HepG2 (cell line): Measurements from ENCODE around the gene ENTREP3.

ENCODE experiments used
- CEBPB ChIP-seq: IDR thresholded peaks from 2 replicates; pipeline ENCODE4 v1.6.1; 2011; ENCODE audit warnings: low read depth, low read length, improper control_type of control experiment, borderline replicate concordance
- CTCF ChIP-seq: sonication (generic); formaldehyde crosslinking; IDR thresholded peaks from 2 replicates; pipeline ENCODE4 v1.5.0; 2020; ENCODE audit warnings: mild to moderate bottlenecking, missing genetic modification reagents, moderate library complexity
- EP300 ChIP-seq, 3 experiments: sonication (generic) in 1 of 3; formaldehyde crosslinking in 1 of 3; IDR thresholded peaks; 2 replicates each; pipeline versions ENCODE4 v1.5.1 to v1.6.1; 2011 to 2020; ENCODE audit warnings: low read depth in 2 of 3, low read length in 2 of 3, borderline replicate concordance in 1 of 3, improper control_type of control experiment in 1 of 3, mild to moderate bottlenecking in 1 of 3, missing genetic modification reagents in 1 of 3, moderate library complexity in 1 of 3
- FOSL2 ChIP-seq: sonication (generic); formaldehyde crosslinking; IDR thresholded peaks from 2 replicates; pipeline ENCODE4 v1.4.0; 2020; ENCODE audit warnings: missing genetic modification reagents
- HINFP ChIP-seq: sonication (generic); formaldehyde crosslinking; IDR thresholded peaks from 2 replicates; pipeline ENCODE4 v1.4.0; 2020; ENCODE audit warnings: low read depth, mild to moderate bottlenecking, missing genetic modification reagents
- MAFF ChIP-seq: IDR thresholded peaks from 2 replicates; pipeline ENCODE4 v1.6.1; 2011; ENCODE audit warnings: low read depth, low read length, improper control_type of control experiment
- NAIF1 ChIP-seq: sonication (generic); formaldehyde crosslinking; IDR thresholded peaks from 2 replicates; pipeline ENCODE4 v1.5.0; 2020; ENCODE audit warnings: mild to moderate bottlenecking, missing genetic modification reagents, borderline replicate concordance
- SP4 ChIP-seq: sonication (generic); formaldehyde crosslinking; IDR thresholded peaks from 2 replicates; pipeline ENCODE4 v1.8.1; 2023; ENCODE audit warnings: mild to moderate bottlenecking, missing genetic modification reagents
- ZNF276 ChIP-seq: sonication (generic); formaldehyde crosslinking; IDR thresholded peaks from 2 replicates; pipeline ENCODE4 v1.4.0; 2020; ENCODE audit warnings: mild to moderate bottlenecking, low read depth, missing genetic modification reagents
- ZNF615 ChIP-seq: sonication (generic); formaldehyde crosslinking; IDR thresholded peaks from 2 replicates; pipeline ENCODE4 v1.5.0; 2020; ENCODE audit warnings: mild to moderate bottlenecking, missing genetic modification reagents, borderline replicate concordance
- ZNF720 ChIP-seq: sonication (generic); formaldehyde crosslinking; IDR thresholded peaks from 2 replicates; pipeline ENCODE4 v1.4.0; 2020; ENCODE audit warnings: missing genetic modification reagents
- TF ChIP-seq, protein P1 (sequence below): sonication (generic); formaldehyde crosslinking; conservative IDR thresholded peaks from 2 replicates; pipeline ENCODE4 v1.4.0; 2020; ENCODE audit warnings: missing genetic modification reagents
- TF ChIP-seq, protein P2 (sequence below): sonication (generic); formaldehyde crosslinking; IDR thresholded peaks from 2 replicates; pipeline ENCODE4 v1.8.1; 2023; ENCODE audit warnings: mild to moderate bottlenecking, missing genetic modification reagents

DNA sequence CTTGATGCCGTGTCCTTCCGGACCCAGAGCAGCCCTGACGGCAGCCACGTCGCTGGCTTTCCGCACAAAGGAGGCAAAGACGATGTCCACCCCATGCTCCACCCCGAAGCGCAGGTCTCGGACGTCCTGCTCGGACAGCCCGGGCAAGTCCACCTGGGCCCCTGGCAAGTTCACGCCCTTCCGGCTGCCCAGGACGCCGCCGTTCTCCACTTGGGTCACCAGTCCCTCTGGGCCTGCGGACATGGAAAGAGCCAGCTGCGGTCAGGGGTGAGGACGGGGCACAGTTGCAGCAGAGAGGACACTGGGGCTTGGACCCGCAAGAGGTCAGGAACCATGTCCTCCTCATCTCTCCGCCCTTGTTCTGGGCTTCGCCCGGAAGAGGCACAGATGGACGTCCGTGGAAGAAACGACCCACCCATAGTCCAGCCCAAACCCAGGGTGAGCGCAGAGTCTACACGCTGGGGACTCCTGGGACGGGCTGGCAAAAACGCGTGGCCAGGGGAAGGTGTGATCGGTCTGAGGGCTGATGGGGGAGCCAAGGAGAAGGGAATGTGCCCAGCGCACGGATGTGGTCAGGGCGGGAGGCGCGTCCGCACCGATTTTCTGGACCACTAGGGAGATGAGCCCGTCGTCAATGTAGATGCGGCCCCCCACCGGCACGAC lies 39.4 kb upstream of the ENTREP3 start:
- TF ChIP-seq HINFP (CRISPR knock-in tag) (no peak), NAIF1 (no peak), ZNF615 (no peak), CTCF (CRISPR knock-in tag) (no peak), MAFF (no peak), EP300 (IDR thresholded peaks at IDR 0.05; ENCODE audit: low read depth in 2 of 2, low read length in 2 of 2) (no peak), EP300 (CRISPR knock-in tag; IDR thresholded peaks at IDR 0.05; ENCODE audit: borderline replicate concordance) (no peak), ZNF276 (CRISPR knock-in tag) (no peak), ZNF720 (CRISPR knock-in tag) (no peak), SP4 (CRISPR knock-in tag) (no peak), CEBPB (no peak), FOSL2 (CRISPR knock-in tag) (no peak)
- TF ChIP-seq, protein P1, sequence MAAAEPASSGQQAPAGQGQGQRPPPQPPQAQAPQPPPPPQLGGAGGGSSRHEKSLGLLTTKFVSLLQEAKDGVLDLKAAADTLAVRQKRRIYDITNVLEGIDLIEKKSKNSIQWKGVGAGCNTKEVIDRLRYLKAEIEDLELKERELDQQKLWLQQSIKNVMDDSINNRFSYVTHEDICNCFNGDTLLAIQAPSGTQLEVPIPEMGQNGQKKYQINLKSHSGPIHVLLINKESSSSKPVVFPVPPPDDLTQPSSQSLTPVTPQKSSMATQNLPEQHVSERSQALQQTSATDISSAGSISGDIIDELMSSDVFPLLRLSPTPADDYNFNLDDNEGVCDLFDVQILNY (CRISPR knock-in tag) = no peak
- TF ChIP-seq, protein P2, sequence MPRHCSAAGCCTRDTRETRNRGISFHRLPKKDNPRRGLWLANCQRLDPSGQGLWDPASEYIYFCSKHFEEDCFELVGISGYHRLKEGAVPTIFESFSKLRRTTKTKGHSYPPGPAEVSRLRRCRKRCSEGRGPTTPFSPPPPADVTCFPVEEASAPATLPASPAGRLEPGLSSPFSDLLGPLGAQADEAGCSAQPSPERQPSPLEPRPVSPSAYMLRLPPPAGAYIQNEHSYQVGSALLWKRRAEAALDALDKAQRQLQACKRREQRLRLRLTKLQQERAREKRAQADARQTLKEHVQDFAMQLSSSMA (CRISPR knock-in tag) = no peak
